Measurements from ENCODE around the gene AARS2.

The AARS2 gene

DNA sequence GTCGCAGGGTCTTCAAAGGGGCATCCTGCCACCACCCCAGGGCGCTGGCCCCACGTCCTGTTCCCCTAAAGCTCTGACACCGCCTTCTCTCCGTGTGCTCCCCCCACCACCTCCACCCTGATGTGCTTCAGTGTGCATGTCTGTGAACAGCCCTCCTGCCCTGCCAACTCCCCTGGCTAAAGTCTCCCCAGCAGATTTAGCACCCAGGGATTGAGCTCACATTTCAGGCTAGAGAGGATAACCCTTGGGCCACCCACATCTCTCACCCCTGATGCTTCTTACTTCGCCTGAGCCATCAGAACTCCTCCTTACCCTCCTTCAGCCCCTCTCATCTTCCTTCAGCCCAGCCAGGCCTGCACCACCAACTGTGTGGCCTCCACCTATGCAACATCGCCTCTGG lies 35.4 kb downstream of the AARS2 start:
- DNase-seq (ENCODE audit: low read depth, low spot score): no peak
- CTCF ChIA-PET: interaction anchor here (0.7 to 5.4 kb wide), 4 partner anchors 10 to 60 kb away, joined by 3 to 45 read pairs (median 4); partner anchors contain the start of gene TMEM151B
- TF ChIP-seq, protein P1, sequence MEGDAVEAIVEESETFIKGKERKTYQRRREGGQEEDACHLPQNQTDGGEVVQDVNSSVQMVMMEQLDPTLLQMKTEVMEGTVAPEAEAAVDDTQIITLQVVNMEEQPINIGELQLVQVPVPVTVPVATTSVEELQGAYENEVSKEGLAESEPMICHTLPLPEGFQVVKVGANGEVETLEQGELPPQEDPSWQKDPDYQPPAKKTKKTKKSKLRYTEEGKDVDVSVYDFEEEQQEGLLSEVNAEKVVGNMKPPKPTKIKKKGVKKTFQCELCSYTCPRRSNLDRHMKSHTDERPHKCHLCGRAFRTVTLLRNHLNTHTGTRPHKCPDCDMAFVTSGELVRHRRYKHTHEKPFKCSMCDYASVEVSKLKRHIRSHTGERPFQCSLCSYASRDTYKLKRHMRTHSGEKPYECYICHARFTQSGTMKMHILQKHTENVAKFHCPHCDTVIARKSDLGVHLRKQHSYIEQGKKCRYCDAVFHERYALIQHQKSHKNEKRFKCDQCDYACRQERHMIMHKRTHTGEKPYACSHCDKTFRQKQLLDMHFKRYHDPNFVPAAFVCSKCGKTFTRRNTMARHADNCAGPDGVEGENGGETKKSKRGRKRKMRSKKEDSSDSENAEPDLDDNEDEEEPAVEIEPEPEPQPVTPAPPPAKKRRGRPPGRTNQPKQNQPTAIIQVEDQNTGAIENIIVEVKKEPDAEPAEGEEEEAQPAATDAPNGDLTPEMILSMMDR (IDR thresholded peaks at IDR 0.05; ENCODE audit: insufficient read depth, low read length, missing control alignments): no peak
- POLR2A ChIA-PET: no interaction called here
- H3K4me3 ChIP-seq (ENCODE audit: low read depth, low read length): no peak overlapping the region

DNA sequence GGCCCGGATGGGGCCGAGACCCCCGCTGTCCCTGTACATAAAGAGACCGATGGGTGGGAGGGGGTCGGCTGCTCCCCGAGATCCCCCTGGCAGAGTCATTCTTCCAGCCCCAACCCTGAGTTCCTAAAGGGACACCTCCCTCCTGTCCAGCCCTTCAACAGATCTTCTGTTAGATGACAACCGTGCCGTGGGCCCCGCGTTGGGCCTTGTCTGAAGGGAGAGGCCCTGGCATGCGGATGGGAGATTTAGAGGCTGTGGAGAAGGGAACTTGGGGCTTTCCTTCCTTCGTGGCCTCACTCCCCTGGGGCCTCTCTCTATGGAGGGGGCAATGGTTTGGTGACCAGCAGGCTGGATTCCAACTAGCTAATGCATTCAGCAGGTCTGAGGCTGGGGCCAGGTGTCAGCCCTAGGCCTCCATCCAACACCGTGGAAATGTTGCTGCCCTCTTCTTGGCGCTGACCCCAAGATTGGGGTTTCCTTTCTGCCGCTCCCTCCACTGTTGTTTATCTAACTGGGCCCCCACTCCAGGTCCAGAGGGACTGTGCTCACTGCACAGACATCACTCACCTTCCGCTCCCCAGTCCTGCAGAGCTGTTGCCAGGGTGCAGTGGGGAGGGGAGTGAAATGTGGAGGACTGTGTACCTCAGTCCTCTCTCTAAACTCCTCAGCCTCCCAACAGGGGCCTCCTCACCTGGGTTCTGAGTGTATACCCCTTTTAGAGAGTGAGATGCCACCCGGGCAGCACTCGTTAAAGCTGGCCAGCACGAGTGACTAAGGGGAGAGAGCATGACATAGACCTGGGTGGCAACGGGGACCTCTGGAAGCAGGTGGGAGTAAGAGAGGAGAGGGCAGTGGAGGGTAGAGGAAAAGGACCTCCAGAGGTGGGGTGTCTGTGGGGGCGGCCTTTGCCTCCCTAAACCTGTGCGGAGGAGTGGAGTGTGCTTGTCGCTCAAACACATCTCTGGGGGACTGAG lies 36.2 kb downstream of the AARS2 start:
- no peak overlapping the region for H3K4me3 ChIP-seq (ENCODE audit: low read depth, low read length)
- DNase-seq (ENCODE audit: low read depth, low spot score): no peak
- ChIA-PET CTCF (interaction anchor here (0.7 to 5.4 kb wide), 6 partner anchors 9 to 61 kb away, joined by 3 to 45 read pairs (median 4); partner anchors contain the start of genes AARS2 and TMEM151B), POLR2A (no interaction called here)
- TF ChIP-seq, protein P1 (IDR thresholded peaks at IDR 0.05; ENCODE audit: insufficient read depth, low read length, missing control alignments): no peak

DNA sequence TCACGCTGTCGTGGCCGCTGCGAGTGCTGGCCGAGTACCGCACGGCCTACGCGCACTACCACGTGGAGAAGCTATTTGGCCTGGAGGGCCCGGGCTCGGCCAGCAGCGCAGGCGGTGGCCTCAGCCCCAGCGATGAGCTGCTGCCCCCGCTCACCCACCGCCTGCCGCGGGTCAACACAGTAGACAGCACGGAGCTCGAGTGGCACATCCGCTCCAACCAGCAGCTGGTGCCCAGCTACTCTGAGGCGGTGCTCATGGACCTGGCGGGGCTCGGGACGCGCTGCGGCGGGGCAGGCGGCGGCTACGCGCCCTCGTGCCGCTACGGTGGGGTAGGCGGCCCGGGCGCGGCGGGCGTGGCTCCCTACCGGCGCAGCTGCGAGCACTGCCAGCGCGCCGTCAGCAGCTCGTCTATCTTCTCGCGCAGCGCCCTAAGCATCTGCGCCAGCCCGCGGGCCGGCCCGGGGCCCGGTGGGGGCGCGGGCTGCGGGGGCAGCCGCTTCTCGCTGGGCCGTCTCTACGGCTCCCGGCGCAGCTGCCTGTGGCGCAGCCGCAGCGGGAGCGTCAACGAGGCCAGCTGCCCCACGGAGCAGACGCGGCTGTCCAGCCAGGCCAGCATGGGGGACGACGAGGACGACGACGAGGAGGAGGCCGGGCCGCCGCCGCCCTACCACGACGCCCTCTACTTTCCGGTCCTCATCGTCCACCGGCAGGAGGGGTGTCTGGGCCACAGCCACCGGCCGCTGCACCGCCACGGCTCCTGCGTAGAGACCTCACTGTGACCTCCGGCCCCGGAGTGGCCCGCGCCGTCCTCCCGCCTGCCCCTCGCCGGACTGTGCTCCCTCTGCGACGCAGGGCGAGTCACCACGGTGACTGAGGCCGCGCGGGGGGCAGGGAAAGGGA lies 37.1 kb downstream of the AARS2 start:
- TF ChIP-seq, protein P1 (IDR thresholded peaks at IDR 0.05; ENCODE audit: insufficient read depth, low read length, missing control alignments): no peak
- POLR2A ChIA-PET: no interaction called here
- no peak for DNase-seq (ENCODE audit: low read depth, low spot score)
- no peak overlapping the region for H3K4me3 ChIP-seq (ENCODE audit: low read depth, low read length)
- CTCF ChIA-PET: interaction anchor here (0.8 to 5.4 kb wide), 4 partner anchors 8 to 103 kb away, joined by 3 to 45 read pairs (median 4); partner anchors contain the start of genes AARS2 and TMEM151B

DNA sequence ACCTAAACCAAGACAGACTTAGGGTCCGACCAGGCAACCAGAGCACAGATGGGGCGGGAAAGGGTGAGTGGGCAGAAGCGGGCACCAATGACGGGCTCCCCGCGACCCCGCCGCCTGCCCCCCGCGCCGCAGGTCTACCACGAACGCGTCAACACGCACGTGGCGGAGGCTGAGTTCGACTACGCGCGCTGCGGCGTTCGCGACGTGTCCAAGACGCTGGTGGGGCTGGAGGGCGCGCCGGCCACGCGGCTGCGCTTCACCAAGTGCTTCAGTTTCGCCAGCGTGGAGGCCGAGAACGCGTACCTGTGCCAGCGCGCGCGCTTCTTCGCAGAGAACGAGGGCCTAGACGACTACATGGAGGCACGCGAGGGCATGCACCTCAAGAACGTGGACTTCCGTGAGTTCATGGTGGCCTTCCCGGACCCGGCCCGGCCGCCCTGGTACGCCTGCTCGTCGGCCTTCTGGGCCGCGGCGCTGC lies 37.8 kb downstream of the AARS2 start:
- H3K4me3 ChIP-seq (ENCODE audit: low read depth, low read length): no peak overlapping the region
- DNase-seq (ENCODE audit: low read depth, low spot score): no peak

DNA sequence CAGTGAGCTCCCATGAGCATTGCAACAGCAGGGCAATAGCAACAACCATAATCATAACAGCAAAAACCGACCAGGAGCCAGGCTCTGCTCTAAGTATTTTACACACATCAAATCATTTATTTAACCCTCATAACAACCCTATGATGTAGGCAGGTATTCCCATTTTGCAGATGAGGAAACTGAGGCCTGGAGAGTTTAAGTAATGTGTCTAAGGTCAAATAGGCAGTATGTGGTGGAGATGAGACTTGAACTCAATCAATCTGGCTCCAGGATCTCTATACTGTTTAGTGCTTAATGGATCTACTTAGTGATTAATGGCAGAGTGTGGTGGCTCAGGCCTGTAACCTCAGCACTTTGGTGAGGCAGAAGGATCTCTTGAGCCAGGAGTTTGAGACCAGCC lies 39.5 kb downstream of the AARS2 start:
- ChIA-PET POLR2A (no interaction called here), CTCF (interaction anchor here (1.0 to 1.2 kb wide), 3 partner anchors 17 to 66 kb away, joined by 3 to 5 read pairs (median 3); no protein-coding TSS in a partner anchor)
- TF ChIP-seq, protein P1 (IDR thresholded peaks at IDR 0.05; ENCODE audit: insufficient read depth, low read length, missing control alignments): no peak
- no peak for DNase-seq (ENCODE audit: low read depth, low spot score)
- H3K4me3 ChIP-seq (ENCODE audit: low read depth, low read length): no peak overlapping the region

More for the DNA sequence above, 37.8 kb downstream of the AARS2 start:
- ChIA-PET POLR2A (no interaction called here), CTCF (interaction anchor here (1.0 to 5.4 kb wide), 3 partner anchors 7 to 102 kb away, joined by 3 to 45 read pairs (median 6); partner anchors contain the start of genes AARS2 and TMEM151B)
- TF ChIP-seq, protein P1 (IDR thresholded peaks at IDR 0.05; ENCODE audit: insufficient read depth, low read length, missing control alignments): no peak

Data from AG04449 (cell line).